ENCODE data around the gene GUCY1A1. TPM values are rescaled to one million over a fixed set of nuclear protein-coding genes. Genes with fewer than 3 reads are reported as not detected.

GUCY1A1 gene
- total and polyA plus RNA-seq, 8 donors, result 78.0 to 155 (median 114) TPM

DNA sequence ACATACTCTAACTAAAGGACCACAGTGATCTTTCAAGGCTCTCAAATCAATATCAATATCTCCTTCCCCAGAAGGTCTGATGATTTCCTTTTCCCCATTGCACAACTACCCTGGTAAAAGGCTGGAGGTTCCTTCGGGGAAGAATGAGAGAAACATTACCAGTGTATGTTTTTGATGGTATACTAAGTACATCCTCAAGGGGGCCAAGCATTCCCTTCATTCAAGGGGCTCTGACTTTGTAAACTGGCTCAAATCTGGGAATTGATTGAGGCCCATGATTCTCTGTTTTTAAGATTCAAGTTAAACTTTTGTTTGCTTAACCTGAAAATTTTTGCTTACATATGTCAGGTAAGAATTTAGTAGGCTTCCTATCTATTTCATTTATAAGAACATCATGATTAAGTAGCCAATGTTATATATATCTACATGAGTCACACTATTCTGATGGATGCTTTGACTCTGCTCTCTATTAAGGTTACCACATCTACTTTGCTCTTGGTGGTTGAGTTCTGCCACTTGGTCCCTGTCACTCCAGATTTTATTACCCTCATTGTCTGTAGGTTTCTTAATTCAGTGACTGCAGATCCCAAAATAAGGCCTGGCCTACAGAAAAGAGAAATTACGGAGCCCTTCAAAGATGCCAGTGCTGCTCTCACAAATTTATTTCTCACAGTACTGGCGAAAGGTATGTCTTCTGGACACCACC, 75.8 kb downstream of the GUCY1A1 start:
- Histone ChIP-seq H3K36me3 (no peaks in the 10 kb centered on the region), H3K27me3 (no peaks in the 10 kb centered on the region), H3K4me1 (no peaks in the 10 kb centered on the region), H3K27ac (no peak overlapping the region), H3K9me3 (no peaks in the 10 kb centered on the region), H3K4me3 (no peak overlapping the region)
- TF ChIP-seq CTCF (IDR thresholded peaks at IDR 0.05), result no peak
- no peak for ATAC-seq
- intact Hi-C loops (cut with DNase I), result no loop called here
- DNase-seq, result no peak

- no peaks in the 10 kb centered on the region for H3K36me3 ChIP-seq
- H3K9me3 ChIP-seq, result no peaks in the 10 kb centered on the region
- intact Hi-C loops (cut with DNase I), result no loop called here
- DNase-seq (no peak), ATAC-seq (peak; percentile 51)
- no peak overlapping the region for H3K4me3 ChIP-seq
- no peaks in the 10 kb centered on the region for H3K27me3 ChIP-seq
- H3K4me1 ChIP-seq, result no peaks in the 10 kb centered on the region
- TF ChIP-seq CTCF (IDR thresholded peaks at IDR 0.05), result no peak
- no peak overlapping the region for H3K27ac ChIP-seq
These were observed 79.3 kb downstream of the GUCY1A1 start for GRCh38 chr4:155745984-155746383.

DNA sequence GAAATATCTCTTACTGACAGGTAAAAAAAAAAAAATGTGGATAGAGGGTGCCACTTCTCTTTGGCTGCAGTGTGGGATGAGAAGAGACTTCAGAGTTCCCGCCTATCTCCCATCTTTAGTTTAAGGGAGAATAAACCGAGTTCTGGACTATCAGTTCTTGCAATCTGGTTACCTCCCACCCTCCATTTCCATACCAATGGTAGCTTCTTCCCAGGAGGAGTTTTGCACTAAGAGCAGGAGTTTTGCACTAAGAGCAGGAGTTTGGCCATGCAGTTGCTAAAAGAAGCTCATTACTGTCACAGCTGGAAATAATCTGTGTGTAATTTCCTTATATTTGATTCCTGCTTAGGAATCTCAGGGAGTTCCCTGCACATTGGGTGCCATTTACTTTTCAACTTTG, 81.4 kb downstream of the GUCY1A1 start:
- DNase-seq (no peak), ATAC-seq (no peak)
- H3K27me3 ChIP-seq, result no peaks in the 10 kb centered on the region
- intact Hi-C loops (cut with DNase I), result no loop called here
- H3K36me3 ChIP-seq, result no peaks in the 10 kb centered on the region
- no peaks in the 10 kb centered on the region for H3K9me3 ChIP-seq
- no peak overlapping the region for H3K27ac ChIP-seq
- no peaks in the 10 kb centered on the region for H3K4me1 ChIP-seq
- no peak for TF ChIP-seq CTCF (IDR thresholded peaks at IDR 0.05)
- H3K4me3 ChIP-seq, result no peak overlapping the region

- no peak for TF ChIP-seq CTCF (IDR thresholded peaks at IDR 0.05)
- no peaks in the 10 kb centered on the region for H3K4me1 ChIP-seq
- H3K27ac ChIP-seq, result no peak overlapping the region
- no peaks in the 10 kb centered on the region for H3K9me3 ChIP-seq
- no peak for DNase-seq
- no peaks in the 10 kb centered on the region for H3K27me3 ChIP-seq
- H3K36me3 ChIP-seq, result no peaks in the 10 kb centered on the region
- intact Hi-C loops (cut with DNase I), result no loop called here
- no peak for ATAC-seq
- H3K4me3 ChIP-seq, result no peak overlapping the region
These were observed 82.4 kb downstream of the GUCY1A1 start for GRCh38 chr4:155749041-155749440.

- intact Hi-C loops (cut with DNase I), result no loop called here
- no peak for ATAC-seq
- no peaks in the 10 kb centered on the region for H3K27me3 ChIP-seq
- TF ChIP-seq CTCF (IDR thresholded peaks at IDR 0.05), result no peak
- H3K4me1 ChIP-seq, result no peaks in the 10 kb centered on the region
- DNase-seq, result no peak
- H3K9me3 ChIP-seq, result no peaks in the 10 kb centered on the region
- H3K27ac ChIP-seq, result no peak overlapping the region
- H3K36me3 ChIP-seq, result no peaks in the 10 kb centered on the region
- no peak overlapping the region for H3K4me3 ChIP-seq
These were observed 84.9 kb downstream of the GUCY1A1 start for GRCh38 chr4:155751569-155751968.
